GM19023 (cell line): ENCODE measurements around the gene XPO1.
"Not testable (repeated sequence)": the region's sequence is repeated elsewhere in the genome, so short reads cannot be mapped to it uniquely, and the experiment has no call there.

Source experiments
- ATAC-seq: cut with Tn5 transposase; IDR thresholded peaks from one replicate; pipeline ENCODE4 v1.9.1; 2021; ENCODE audit warnings: mild to moderate bottlenecking, moderate library complexity; ENCODE audit not compliant: unreplicated experiment

XPO1 gene

DNA sequence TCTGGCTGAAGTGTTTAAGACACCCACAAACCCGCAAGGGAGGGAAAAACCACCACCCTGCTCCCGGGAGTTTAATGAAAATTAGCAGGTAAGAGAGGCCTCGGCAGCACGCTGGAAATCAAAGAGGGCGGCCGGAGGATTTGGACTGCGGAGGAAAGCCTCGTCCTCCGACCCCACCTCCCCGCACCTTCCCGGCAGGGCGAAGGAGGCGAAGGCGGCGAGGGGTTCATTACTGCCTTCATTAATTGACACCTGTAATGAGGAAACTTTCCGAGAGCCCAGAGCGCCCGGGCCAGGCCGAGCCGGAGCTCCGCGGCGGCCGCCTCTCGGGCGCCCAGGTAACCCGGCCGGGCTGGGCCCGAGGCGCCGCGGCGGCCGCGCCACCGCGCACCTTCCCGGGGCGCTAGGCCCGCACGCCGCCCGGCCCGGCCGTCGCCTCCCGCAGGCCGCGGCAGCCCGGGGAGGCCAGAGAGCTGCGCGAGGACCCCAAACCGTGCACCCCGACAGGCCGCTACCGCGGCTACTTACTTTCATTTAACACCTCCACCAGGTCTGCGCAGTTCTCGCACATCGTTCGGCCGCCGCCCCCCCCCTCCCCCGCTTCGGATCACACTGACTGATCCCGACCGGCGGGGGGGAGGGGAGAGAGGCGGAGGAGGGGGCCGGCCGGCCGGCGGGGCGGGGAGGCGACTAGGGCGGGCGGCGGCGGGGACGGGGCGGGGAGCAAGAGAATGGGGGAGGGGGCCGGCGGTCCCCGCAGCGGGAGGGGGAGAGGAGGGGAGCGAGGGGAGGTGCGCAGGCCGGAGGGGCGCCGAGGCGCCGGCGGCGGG is 67.8 kb downstream of the XPO1 start:
- peak; percentile 29 for ATAC-seq

DNA sequence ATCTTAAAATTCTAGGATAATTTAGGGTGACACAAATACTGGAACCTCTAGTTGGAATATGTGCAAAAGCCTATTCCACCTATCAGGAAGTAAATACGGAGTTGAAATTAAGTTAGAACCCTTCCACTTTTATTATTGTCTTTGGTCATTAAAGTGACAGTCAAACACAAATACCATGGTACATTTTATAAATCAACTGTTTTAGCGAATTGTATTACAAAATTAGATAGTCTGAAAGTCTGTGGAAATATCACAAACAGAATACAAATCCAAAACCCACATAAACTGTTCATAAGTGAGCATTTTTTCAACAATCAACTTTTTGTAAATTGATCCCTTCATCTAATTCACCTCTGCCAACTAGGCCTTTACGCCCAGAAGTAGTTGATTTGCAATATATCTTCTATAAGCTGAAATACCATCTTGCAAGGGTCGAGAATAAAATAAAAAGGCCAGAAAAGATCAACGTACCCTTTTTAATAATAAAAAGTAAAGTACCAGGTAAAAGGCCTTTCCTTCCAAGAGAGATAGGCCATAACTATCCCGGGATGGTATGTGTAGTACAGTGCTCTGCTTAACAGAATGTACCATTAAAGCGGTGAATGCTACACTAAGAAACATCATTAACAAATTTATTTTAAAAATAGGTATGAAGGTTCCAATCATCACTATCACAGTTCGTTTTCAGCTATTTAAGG is 68.6 kb downstream of the XPO1 start:
- ATAC-seq, result no peak

GRCh38 chr2:61468231-61468630 is 69.9 kb downstream of the XPO1 start:
- not testable (repeated sequence) for ATAC-seq

- ATAC-seq, result no peak
Observed at GRCh38 chr2:61465045-61465444, 73.1 kb downstream of the XPO1 start.

DNA sequence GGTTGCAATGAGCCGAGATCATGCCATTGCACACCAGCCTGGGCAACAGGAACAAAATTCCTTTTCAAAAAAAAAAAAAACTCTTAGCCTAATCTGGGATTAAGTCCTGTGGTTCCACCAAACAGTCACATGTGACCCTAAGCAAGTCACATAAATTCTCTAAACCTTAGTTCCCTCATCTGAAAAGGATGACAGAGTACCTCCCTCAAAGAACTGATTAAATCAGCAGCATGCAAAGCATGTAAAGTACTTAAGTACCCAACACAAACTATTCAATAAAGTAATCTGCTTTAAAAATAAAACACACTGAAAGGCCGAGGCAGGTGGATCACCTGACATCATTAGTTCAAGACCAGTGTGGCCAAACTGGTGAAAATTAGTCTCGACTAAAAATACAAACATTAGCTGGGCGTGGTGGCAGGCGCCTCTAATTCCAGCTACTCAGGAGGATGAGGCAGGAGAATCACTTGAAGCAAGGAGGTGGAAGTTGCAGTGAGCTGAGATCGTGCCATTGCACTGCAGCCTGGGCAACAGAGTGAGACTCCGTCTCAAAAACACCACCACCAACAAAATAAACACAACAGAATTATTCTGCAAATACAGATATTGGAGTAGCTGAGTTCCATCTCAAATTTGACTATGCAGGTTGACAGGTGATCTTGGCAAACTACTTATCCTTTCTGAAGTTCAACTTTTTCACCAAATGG is 74.2 kb downstream of the XPO1 start:
- ATAC-seq, result peak; percentile 32

DNA sequence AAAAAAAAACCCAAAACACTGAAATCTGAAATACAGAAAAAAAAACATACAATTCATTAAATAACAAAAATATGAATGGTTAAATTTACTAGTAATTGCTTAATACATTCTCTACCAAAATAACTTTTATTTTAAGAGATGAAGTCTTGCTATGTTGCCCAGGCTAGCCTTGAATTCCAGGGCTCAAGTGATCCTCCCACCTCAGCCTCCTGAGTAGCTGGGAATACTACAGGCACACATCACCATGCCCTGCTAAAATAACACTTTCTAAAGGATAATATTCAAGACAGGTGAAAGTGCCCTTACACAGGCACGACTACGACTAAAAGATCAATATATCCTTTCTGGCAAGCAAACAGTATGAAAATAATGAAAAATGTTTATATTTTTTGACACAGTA is 76.8 kb downstream of the XPO1 start:
- ATAC-seq, result no peak

- ATAC-seq, result no peak
Observed at GRCh38 chr2:61460163-61460562, 78.0 kb downstream of the XPO1 start.

GRCh38 chr2:61456746-61457420 is 81.3 kb downstream of the XPO1 start:
- ATAC-seq, result no peak

- ATAC-seq, result no peak
Observed at GRCh38 chr2:61456070-61456745, 81.9 kb downstream of the XPO1 start.

- not testable (repeated sequence) for ATAC-seq
Observed at GRCh38 chr2:61454972-61455371, 83.2 kb downstream of the XPO1 start.

DNA sequence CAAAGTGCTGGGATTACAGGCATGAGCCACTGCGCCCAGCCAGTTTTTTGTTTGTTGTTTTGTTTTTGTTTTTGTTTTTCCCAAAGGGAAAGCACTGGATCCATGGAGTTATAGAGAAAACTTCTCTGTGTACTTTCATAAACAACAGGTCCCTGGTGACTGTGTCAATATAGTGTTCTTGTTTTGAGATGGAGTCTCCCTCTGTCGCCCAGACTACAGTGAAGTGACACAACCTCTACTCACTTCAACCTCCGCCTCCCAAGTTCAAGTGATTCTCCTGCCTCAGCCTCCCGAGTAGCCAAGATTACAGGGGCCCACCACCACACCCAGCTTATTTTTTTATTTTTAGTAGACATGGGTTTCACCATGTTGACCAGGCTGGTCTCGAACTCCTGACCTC is 83.8 kb downstream of the XPO1 start:
- ATAC-seq, result no peak

DNA sequence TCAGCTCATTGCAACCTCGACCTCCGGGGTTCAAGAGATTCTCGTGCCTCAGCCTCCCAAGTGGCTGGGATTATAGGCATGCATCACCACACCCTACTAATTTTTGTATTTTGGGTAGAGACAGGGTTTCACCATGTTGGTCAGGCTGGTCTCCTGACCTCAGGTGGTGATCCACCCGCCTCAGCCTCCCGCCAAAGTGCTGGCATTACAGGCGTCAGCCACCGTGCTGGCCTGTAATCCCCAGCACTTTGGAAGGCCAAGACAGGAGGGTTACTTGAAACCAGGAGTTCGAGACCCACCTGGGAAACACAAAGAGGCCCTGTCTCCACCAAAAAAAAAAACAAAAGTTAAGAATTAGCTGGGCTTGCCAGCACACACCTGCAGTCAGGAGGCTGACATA is 85.8 kb downstream of the XPO1 start:
- ATAC-seq, result no peak

GRCh38 chr2:61451178-61451577 is 87.0 kb downstream of the XPO1 start:
- ATAC-seq, result no peak

DNA sequence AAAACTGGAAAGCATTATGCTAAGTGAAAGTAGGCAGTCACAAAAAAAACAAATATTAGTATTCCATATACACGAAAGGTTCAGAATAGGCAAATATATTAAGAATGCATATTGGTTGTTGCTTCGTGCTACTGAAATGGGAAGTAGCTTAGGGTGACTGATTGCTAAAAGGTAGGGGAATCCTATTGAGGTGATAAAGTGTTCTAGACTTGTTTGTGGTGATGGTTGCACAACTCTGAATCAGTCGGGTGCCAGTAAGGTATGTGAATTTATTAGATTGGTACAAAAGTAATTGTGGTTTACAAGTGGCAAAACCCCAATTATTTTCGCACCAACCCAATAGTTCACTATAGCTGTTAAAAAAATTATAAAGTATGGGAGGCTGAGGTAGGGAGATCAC is 88.0 kb downstream of the XPO1 start:
- ATAC-seq, result no peak

- ATAC-seq, result no peak
Observed at GRCh38 chr2:61448229-61448628, 89.9 kb downstream of the XPO1 start.

DNA sequence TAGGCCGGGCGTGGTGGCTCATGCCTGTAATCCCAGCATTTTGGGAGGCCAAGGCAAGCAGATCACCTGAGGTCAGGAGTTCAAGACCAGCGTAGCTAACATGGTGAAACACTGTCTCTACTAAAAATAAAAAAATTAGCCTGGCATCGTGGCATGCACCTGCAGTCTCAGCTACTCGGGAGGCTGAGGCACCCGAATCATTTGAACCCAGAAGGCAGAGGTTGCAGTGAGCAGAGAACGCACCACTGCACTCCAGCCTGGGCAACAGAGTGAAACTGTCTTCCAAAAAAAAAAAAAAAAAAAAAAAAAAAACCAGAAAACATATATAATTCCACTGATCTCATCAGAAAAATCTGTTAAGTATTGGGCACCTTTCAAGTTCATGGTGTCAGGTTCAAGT is 91.2 kb downstream of the XPO1 start:
- not testable (repeated sequence) for ATAC-seq

- peak; percentile 96 for ATAC-seq
Observed at GRCh38 chr2:61443342-61444041, 94.7 kb downstream of the XPO1 start.

DNA sequence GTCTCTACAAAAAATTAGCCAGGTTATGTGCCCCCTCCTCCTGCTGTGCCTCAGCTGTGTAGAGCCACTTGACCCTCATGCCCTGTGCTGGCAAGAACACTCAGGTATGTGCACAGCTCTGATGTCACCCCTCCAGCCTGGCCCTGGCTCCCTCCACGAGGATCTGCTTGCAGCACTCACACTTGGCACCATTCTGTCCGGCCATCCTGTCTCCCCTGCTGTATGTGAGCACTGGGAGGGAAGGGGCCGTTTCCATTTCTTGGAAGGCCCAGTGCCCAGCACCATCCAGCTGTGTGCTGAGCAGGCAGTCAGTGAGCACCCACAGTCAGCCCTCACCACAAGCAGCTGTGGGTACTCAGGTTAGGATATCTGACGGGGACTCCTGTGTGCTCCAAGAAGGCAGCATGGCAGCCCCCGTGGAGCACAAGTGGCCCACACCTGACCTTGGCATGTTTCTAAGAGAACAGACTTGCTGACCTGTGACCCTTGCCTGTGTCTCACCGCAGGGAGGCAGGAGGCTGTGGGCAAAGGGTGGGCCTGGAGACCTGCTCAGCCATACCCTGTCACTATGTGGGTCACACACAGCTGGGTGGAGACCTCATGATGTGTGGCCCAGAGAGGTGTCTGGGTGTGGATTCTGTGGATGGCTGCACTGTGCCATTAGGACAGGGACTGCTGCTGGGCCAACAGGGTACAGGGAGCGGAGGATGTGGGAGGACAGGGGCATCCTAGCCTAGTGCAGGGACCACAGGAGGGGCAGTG is 98.7 kb downstream of the XPO1 start:
- no peak for ATAC-seq

DNA sequence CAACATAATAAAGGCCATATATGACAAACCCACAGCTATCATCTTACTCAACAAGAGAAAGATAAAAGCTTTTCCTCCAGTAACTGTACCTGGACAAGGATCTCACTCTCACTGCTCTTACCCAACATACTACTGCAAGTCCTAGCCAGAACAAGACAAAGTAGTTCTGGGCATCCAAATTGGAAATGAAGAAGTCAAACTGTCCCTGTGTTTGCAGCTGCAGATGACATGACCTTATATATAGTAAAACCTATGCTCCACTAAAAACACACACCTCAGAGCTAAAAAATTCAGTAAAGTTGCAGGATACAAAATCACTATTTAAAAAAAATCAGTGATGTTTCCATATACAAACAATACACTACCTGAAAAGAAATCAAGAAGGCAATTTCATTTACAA is 99.5 kb downstream of the XPO1 start:
- ATAC-seq, result no peak
